Midbrain (tissue), 1 donor: ENCODE results near the gene S100A7.
"Not testable (repeated sequence)": the region's sequence is repeated elsewhere in the genome, so short reads cannot be mapped to it uniquely, and the experiment has no call there.

Source experiments
- DNase-seq: peaks from one replicate; lab custom pipeline; 2025; lab: John Stamatoyannopoulos, UW

The S100A7 gene

GRCh38 chr1:153431002-153431401 is 29.4 kb downstream of the S100A7 start:
- DNase-seq = no peak

GRCh38 chr1:153430561-153430960 is 29.9 kb downstream of the S100A7 start:
- DNase-seq = no peak

DNA sequence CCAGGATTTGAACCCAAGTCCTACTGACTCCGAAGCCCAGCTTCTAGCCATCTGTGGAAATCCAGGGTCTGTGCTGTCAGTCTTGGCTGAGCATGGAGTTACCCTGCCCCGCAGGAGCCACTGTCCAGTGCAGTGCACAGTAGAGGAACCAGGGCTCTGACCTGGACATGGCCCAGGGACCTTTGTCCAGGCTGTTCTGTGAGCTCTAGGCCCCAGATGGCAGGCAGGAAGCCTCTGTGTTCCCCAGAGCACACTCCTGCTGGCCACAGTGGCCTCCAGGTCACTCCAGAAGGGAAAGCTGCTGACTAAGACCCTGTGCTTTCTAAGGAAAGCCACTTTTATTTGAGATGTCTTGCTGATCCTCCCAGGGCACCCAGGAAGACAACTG is 30.3 kb downstream of the S100A7 start:
- no peak for DNase-seq

- DNase-seq = no peak
Measured at GRCh38 chr1:153429266-153430165, 30.9 kb downstream of the S100A7 start.

GRCh38 chr1:153428791-153429190 is 31.7 kb downstream of the S100A7 start:
- DNase-seq = no peak

DNA sequence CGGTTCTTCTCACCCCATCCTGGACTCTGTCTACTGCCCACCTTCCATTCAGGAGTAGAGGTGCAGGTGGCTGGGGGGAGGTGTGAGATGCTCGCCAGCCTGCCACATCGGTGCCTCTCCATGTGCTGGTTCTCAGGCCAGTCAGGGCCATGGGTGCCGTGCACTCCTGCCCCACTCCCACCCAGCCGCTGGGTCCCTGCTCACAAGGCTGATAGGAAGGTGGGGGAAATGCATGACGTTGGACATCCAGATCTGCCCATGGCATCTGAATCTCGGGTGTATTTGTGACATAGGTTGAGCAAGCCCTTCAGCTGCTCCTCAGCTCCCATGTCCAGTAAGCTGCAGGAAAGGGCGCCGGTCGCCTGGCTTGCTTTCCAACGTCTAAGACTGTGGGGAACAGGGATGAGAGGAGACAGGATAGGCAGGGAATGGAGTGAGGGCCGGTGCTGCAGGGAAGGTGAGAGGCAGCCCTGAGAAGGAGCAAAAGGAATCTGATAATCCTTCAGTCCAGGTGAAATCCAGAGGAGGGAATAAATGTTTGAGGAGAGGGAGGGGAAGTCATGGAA is 32.3 kb downstream of the S100A7 start:
- no peak for DNase-seq

- DNase-seq = no peak
Measured at GRCh38 chr1:153426809-153427208, 33.6 kb downstream of the S100A7 start.

DNA sequence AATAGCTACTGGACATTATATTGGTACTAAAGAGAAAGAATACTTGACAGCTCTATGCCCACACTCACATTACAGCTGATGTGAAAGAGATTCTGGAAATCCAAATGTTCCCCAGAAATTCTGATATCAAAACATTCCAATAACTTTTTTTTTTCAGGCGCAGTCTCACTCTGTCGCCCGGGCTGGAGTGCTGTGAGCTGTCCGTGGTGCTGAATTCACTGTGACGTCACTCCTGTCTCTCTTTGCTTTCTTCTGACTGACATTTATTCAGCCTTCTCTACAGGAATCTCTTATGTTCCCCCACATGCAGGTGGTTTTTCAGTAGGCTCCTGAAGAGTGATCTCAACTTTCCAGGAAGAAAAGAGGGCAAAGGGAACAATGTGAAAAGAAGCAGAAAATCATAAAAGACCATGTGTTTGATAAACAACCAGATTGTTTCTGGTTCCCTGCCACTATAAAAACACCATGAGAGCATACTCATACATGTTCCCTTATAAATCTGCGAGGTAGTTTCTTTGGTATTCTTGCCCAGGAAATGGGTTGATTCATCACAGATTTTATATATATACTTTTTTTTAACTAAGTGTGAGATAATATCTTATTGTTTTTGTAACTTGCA is 37.9 kb downstream of the S100A7 start:
- DNase-seq = peak; percentile 51

GRCh38 chr1:153420306-153420705 is 40.1 kb downstream of the S100A7 start:
- no peak for DNase-seq

DNA sequence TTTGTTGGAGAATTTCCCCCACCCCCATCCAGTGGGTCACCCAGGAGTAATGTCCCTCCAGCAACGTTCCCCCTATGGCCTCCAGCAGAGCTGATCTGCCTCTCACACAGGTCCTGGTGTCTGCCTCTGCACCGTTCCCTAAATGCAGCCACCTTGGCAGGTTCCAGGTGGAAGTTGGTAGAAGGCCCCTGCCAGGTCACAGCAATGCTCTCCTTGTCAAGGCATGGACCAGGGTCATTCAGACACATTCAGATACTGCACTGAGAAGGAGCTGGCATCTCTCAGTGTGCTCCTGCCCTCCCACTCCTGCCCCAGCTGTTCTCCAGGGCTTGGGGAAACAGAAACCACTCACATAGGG is 41.0 kb downstream of the S100A7 start:
- not testable (repeated sequence) for DNase-seq

DNA sequence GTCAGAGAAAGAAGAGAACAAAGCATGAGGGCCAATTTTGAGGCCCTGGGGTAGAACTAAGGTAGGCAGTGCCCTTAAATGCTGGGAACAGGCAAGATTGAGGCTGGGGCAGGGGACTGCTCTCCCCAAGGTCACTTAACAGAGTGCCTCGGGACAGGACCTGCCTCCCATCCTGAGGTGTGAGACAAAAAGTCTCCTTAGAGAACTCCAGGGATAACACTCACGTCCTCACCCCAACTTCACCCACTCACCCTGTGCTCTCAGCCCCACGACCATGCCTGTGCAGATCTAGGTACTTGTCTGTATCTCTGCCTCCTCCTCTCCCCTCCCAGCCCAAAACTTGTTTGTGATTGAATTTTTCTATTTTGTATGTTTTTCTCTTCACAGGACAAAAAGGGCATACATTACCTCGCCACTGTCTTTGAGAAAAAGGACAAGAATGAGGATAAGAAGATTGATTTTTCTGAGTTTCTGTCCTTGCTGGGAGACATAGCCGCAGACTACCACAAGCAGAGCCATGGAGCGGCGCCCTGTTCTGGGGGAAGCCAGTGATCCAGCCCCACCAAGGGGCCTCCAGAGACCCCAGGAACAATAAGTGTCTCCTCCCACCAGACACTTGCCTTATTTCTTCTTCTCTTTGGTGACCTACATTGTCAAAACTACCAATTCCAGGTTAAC is 41.6 kb downstream of the S100A7 start:
- not testable (repeated sequence) for DNase-seq

DNA sequence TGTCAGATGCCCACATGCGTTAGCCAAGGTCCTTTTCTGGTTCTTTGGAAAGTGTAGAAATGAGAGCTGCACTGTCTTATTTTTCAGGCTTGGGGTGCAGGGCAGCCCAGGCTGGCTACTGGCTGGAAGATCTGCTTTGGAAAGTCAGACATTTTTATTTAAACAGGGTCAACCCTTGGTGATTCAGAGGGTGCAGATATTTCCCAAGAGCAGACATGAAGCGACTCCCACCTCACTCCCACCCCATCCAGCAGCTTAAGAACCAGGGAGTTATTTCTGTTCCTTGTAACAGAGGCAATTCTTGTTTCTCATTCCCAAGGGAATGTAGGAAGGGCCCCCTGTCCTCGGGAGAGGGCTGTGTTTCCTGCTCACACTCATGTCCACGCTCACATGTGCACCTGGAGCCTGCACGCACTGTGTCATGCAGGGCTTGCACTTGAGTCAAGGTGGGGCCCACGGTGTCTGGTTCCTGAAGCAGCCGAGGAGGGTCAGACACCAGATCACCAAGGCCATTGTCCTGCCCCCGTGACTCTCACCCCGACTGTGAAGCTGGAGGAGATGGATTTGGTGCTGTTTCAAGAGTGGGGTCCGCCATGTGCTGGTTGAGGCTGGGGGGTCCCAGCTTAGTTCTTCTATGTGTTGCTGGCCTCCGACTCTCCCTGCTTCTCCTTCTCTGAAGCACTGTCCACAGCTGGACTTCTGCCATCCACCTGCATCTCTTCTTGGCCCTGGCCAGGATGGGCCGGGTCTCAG is 43.1 kb downstream of the S100A7 start:
- no peak for DNase-seq

GRCh38 chr1:153415850-153416570 is 44.4 kb downstream of the S100A7 start, which contains the start of gene S100A7A:
Gene S100A7A, plus strand, starts transcription at chr1:153416520. Its CDS starts 1,563 bp downstream, at chr1:153418083.
- no peak for DNase-seq

GRCh38 chr1:153413961-153414360 is 46.5 kb downstream of the S100A7 start:
- not testable (repeated sequence) for DNase-seq
